ENCODE measurements around the gene IGSF6. TPM values are rescaled to one million over a fixed set of nuclear protein-coding genes. Genes with fewer than 3 reads are reported as not detected.

Gene IGSF6
- total and polyA plus RNA-seq, 2 of the 13 experiments (the other 11 are each of a cell fraction or from before 2014, with no cell fraction given), result not detected

DNA sequence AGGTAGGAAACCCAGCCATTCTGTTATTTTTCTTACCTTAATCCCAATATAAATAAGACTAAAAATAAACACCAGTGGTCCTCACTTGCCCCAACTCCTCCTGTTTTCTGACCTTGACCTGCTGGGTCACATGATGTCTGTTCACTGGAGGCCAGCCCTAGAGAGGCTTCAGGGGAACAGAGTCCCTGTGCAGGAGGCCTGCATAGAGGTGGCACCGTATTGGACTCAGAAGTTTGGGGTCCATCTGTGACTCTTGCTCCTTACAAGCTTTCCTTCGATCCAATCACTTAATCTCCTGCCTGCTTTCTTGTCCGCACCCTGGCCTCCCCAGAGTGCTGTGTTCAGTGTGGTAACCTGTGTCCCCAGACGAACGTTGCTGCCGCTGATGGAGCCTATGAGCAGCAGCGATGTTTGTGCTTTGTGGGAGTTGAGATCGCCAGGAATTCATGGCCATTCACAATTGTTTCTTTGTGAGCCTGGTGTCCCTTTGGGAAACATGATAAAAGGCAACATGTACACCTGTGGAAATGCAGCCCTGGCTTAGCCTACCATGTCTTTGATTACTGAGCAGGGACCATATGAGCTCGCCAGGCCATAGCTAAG, 4.7 kb downstream of the IGSF6 start (continued):
- TF ChIP-seq MNT (IDR thresholded peaks at IDR 0.05) (no peak), ATF1 (CRISPR knock-in tag; IDR thresholded peaks at IDR 0.05) (no peak), ZNF776 (CRISPR knock-in tag; IDR thresholded peaks at IDR 0.05) (no peak), ZNF552 (CRISPR knock-in tag; IDR thresholded peaks at IDR 0.05; ENCODE audit: borderline replicate concordance) (no peak), KLF9 (CRISPR knock-in tag; IDR thresholded peaks at IDR 0.05; ENCODE audit: low read depth) (no peak), NFKB2 (CRISPR knock-in tag; IDR thresholded peaks at IDR 0.05; ENCODE audit: borderline replicate concordance) (0 out of 2 replicates have a peak, but pooled peaks have one; percentile 32), RAD21 (CRISPR knock-in tag; IDR thresholded peaks at IDR 0.05) (no peak), CERS6 (CRISPR knock-in tag; IDR thresholded peaks at IDR 0.05) (no peak), ZBTB8A (CRISPR knock-in tag; IDR thresholded peaks at IDR 0.05; ENCODE audit: borderline replicate concordance, low read depth) (no peak), ZNF382 (CRISPR knock-in tag; IDR thresholded peaks at IDR 0.05; ENCODE audit: borderline replicate concordance) (no peak), ZNF83 (CRISPR knock-in tag; IDR thresholded peaks at IDR 0.05; ENCODE audit: borderline replicate concordance) (no peak), EP300 (IDR thresholded peaks at IDR 0.05; ENCODE audit: low read depth in 2 of 2, low read length in 2 of 2) (no peak), EP300 (CRISPR knock-in tag; IDR thresholded peaks at IDR 0.05; ENCODE audit: borderline replicate concordance) (no peak), RNF2 (conservative IDR thresholded peaks at IDR 0.05; ENCODE audit: low read depth) (no peak), ZSCAN20 (CRISPR knock-in tag; IDR thresholded peaks at IDR 0.05; ENCODE audit: borderline replicate concordance) (no peak), ZNF577 (CRISPR knock-in tag; IDR thresholded peaks at IDR 0.05; ENCODE audit: borderline replicate concordance, low read depth) (no peak), ZNF644 (CRISPR knock-in tag; IDR thresholded peaks at IDR 0.05; ENCODE audit: low read depth) (no peak), ZNF839 (CRISPR knock-in tag; IDR thresholded peaks at IDR 0.05; ENCODE audit: borderline replicate concordance) (no peak), ZKSCAN8 (CRISPR knock-in tag; IDR thresholded peaks at IDR 0.05; ENCODE audit: borderline replicate concordance) (peak; percentile 45; the same call in 1 of the 2 replicates), ZNF121 (CRISPR knock-in tag; IDR thresholded peaks at IDR 0.05) (no peak), ARNT2 (CRISPR knock-in tag; IDR thresholded peaks at IDR 0.05; ENCODE audit: low read depth) (no peak), HINFP (CRISPR knock-in tag; IDR thresholded peaks at IDR 0.05; ENCODE audit: low read depth) (no peak), ZNF629 (CRISPR knock-in tag; conservative IDR thresholded peaks at IDR 0.05) (no peak)
- TF ChIP-seq, protein P1, sequence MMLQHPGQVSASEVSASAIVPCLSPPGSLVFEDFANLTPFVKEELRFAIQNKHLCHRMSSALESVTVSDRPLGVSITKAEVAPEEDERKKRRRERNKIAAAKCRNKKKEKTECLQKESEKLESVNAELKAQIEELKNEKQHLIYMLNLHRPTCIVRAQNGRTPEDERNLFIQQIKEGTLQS (CRISPR knock-in tag; IDR thresholded peaks at IDR 0.05), result no peak
- TF ChIP-seq, protein P2, sequence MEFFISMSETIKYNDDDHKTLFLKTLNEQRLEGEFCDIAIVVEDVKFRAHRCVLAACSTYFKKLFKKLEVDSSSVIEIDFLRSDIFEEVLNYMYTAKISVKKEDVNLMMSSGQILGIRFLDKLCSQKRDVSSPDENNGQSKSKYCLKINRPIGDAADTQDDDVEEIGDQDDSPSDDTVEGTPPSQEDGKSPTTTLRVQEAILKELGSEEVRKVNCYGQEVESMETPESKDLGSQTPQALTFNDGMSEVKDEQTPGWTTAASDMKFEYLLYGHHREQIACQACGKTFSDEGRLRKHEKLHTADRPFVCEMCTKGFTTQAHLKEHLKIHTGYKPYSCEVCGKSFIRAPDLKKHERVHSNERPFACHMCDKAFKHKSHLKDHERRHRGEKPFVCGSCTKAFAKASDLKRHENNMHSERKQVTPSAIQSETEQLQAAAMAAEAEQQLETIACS (CRISPR knock-in tag; IDR thresholded peaks at IDR 0.05), result no peak
